Astrocyte (in vitro differentiated cells and primary cell): ENCODE data around the gene PFKFB2. TPM values are rescaled to one million over a fixed set of nuclear protein-coding genes. Genes with fewer than 3 reads are reported as not detected.

Experiments used
- DNase-seq: peaks from one replicate; pipeline ENCODE4 v3.0.0-alpha.2; 2010; ENCODE audit warnings: low read depth
- FAIRE-seq: peaks from 2 replicates; lab custom pipeline; 2011; peaks lifted over from hg19 to GRCh38; lab: Jason Lieb, UNC
- H2AFZ ChIP-seq: 2 replicates; pipeline ENCODE4 v1.6.0; 2012; ENCODE audit warnings: low read depth, low read length, inconsistent platforms
- H3K27ac ChIP-seq: 2 replicates; pipeline ENCODE4 v1.5.1; 2011; ENCODE audit warnings: low read depth, low read length, inconsistent platforms
- H3K27me3 ChIP-seq: 2 replicates; pipeline ENCODE4 v1.6.0; 2011; ENCODE audit warnings: low read length, inconsistent platforms; ENCODE audit not compliant: insufficient read depth
- H3K36me3 ChIP-seq: 2 replicates; pipeline ENCODE4 v1.5.1; 2011; ENCODE audit warnings: low read length, inconsistent platforms; ENCODE audit not compliant: insufficient read depth
- H3K4me1 ChIP-seq: 2 replicates; pipeline ENCODE4 v1.5.1; 2011; ENCODE audit warnings: low read length, inconsistent platforms; ENCODE audit not compliant: insufficient read depth
- H3K4me2 ChIP-seq: 2 replicates; pipeline ENCODE4 v1.6.0; 2012; ENCODE audit warnings: low read length, inconsistent platforms
- H3K4me3 ChIP-seq: 2 replicates; pipeline ENCODE4 v1.5.1; 2011; ENCODE audit warnings: low read depth, mild to moderate bottlenecking, low read length, inconsistent platforms; ENCODE audit not compliant: insufficient read depth
- H3K79me2 ChIP-seq: 2 replicates; pipeline ENCODE4 v1.6.0; 2012; ENCODE audit warnings: mild to moderate bottlenecking, low read length, inconsistent platforms; ENCODE audit not compliant: insufficient read depth
- H3K9ac ChIP-seq: 2 replicates; pipeline ENCODE4 v1.6.0; 2012; ENCODE audit warnings: mild to moderate bottlenecking, low read length, inconsistent platforms
- H3K9me3 ChIP-seq: 2 replicates; pipeline ENCODE4 v1.5.1; 2012; ENCODE audit warnings: low read depth, mild to moderate bottlenecking, low read length, inconsistent platforms; ENCODE audit not compliant: insufficient read depth
- H4K20me1 ChIP-seq: 2 replicates; pipeline ENCODE4 v1.6.0; 2012; ENCODE audit warnings: low read length, inconsistent platforms; ENCODE audit not compliant: insufficient read depth
- H3K27ac Mint-ChIP-seq: one replicate; pipeline ENCODE4 v1.8.0; 2021; ENCODE audit warnings: mild to moderate bottlenecking, mixed read lengths; ENCODE audit not compliant: unreplicated experiment
- H3K27me3 Mint-ChIP-seq: one replicate; pipeline ENCODE4 v1.8.0; 2021; ENCODE audit warnings: low read depth, mixed read lengths; ENCODE audit not compliant: unreplicated experiment
- H3K36me3 Mint-ChIP-seq: one replicate; pipeline ENCODE4 v1.8.0; 2021; ENCODE audit warnings: low read depth, mixed read lengths; ENCODE audit not compliant: unreplicated experiment
- H3K4me1 Mint-ChIP-seq: one replicate; pipeline ENCODE4 v1.8.0; 2021; ENCODE audit warnings: low read depth, mixed read lengths; ENCODE audit not compliant: unreplicated experiment
- H3K4me3 Mint-ChIP-seq: one replicate; pipeline ENCODE4 v1.8.0; 2021; ENCODE audit warnings: mild to moderate bottlenecking, moderate library complexity, mixed read lengths; ENCODE audit not compliant: unreplicated experiment
- H3K9me3 Mint-ChIP-seq: one replicate; pipeline ENCODE4 v1.8.0; 2021; ENCODE audit warnings: mild to moderate bottlenecking, mixed read lengths; ENCODE audit not compliant: unreplicated experiment
- CTCF ChIP-seq: IDR thresholded peaks from 2 replicates; pipeline ENCODE4 v1.5.1; 2011; ENCODE audit warnings: low read depth, mild to moderate bottlenecking, inconsistent platforms, low read length, moderate library complexity; ENCODE audit not compliant: insufficient read depth
- EZH2 ChIP-seq: IDR thresholded peaks from 2 replicates; pipeline ENCODE4 v1.6.1; 2012; ENCODE audit warnings: mild to moderate bottlenecking, low read length, inconsistent platforms; ENCODE audit not compliant: insufficient read depth
- total RNA-seq: library from RNA; stranded (reverse); gene quantifications from 2 replicates; pipeline ENCODE4 v1.2.1, GENCODE V29; 2021

PFKFB2 gene
- total RNA-seq, 1 donor from 2014 or later: 6.2 TPM

GRCh38 chr1:207050480-207051190 lies 2.4 kb upstream of the PFKFB2 start:
- Histone ChIP-seq H3K27me3 (no peaks in the 10 kb centered on the region), H3K79me2 (peaks cover 52% of the 10 kb centered on the region), H3K27ac (peak overlapping the region; percentile 97), H3K4me2 (peak overlapping the region; percentile 93), H3K9ac (peak overlapping the region; percentile 98), H4K20me1 (peaks cover 32% of the 10 kb centered on the region), H3K4me3 (peak overlapping the region; percentile 93), H2AFZ (peak overlapping the region; percentile 86), H3K36me3 (peaks cover 16% of the 10 kb centered on the region), H3K4me1 (peaks cover 22% of the 10 kb centered on the region), H3K9me3 (no peaks in the 10 kb centered on the region)
- Mint-ChIP-seq H3K4me3 (peak overlapping the region; percentile 100), H3K27ac (peak overlapping the region; percentile 96), H3K4me1 (peaks cover 24% of the 10 kb centered on the region), H3K9me3 (no peaks in the 10 kb centered on the region), H3K36me3 (peaks cover 3% of the 10 kb centered on the region), H3K27me3 (no peaks in the 10 kb centered on the region)
- FAIRE-seq (no peak), DNase-seq (peak; percentile 76)
- no peak for TF ChIP-seq EZH2
- TF ChIP-seq CTCF: no peak

- H4K20me1 ChIP-seq: peaks cover 26% of the 10 kb centered on the region
- DNase-seq (peak; percentile 67), FAIRE-seq (no peak)
- peak within 1 kb of the TSS; percentile 93 for H3K4me2 ChIP-seq
- peak within 1 kb of the TSS; percentile 96 for H3K27ac Mint-ChIP-seq
- H3K9me3 Mint-ChIP-seq: no peaks in the 10 kb centered on the region
- TF ChIP-seq CTCF (no peak), EZH2 (no peak)
- H3K79me2 ChIP-seq: peaks cover 44% of the 10 kb centered on the region
- peak within 1 kb of the TSS; percentile 98 for H3K9ac ChIP-seq
- no peaks in the 10 kb centered on the region for H3K27me3 Mint-ChIP-seq
- H3K27me3 ChIP-seq: no peaks in the 10 kb centered on the region
- peak within 1 kb of the TSS; percentile 100 for H3K4me3 Mint-ChIP-seq
- H3K4me3 ChIP-seq: peak within 1 kb of the TSS; percentile 93
- peaks cover 22% of the 10 kb centered on the region for H3K4me1 Mint-ChIP-seq
- peaks cover 16% of the 10 kb centered on the region for H3K36me3 ChIP-seq
- peaks cover 3% of the 10 kb centered on the region for H3K36me3 Mint-ChIP-seq
- H3K4me1 ChIP-seq: peaks cover 22% of the 10 kb centered on the region
- peak within 1 kb of the TSS; percentile 97 for H3K27ac ChIP-seq
- peak within 1 kb of the TSS; percentile 86 for H2AFZ ChIP-seq
- no peaks in the 10 kb centered on the region for H3K9me3 ChIP-seq
Observed at GRCh38 chr1:207051191-207051943, 1.7 kb upstream of the PFKFB2 start, which contains the start of gene YOD1. YOD1 (minus strand) TSS chr1:207051208; CDS start chr1:207051030, 178 bp downstream.
